GM21717 (cell line): ENCODE results near the gene TTC12.

Experiments used
- ATAC-seq: cut with Tn5 transposase; IDR thresholded peaks from one replicate; pipeline ENCODE4 v1.9.1; 2021; ENCODE audit warnings: mild to moderate bottlenecking, moderate library complexity; ENCODE audit not compliant: unreplicated experiment

TTC12 gene

GRCh38 chr11:113324250-113324649, 9.9 kb downstream of the TTC12 start:
- ATAC-seq, result no peak

- no peak for ATAC-seq
Observed at GRCh38 chr11:113329725-113330124, 15.3 kb downstream of the TTC12 start.

- no peak for ATAC-seq
Observed at GRCh38 chr11:113331441-113331840, 17.1 kb downstream of the TTC12 start.

GRCh38 chr11:113332023-113332422, 17.6 kb downstream of the TTC12 start:
- no peak for ATAC-seq

- no peak for ATAC-seq
Observed at GRCh38 chr11:113332638-113333329, 18.4 kb downstream of the TTC12 start.

GRCh38 chr11:113334183-113334582, 19.8 kb downstream of the TTC12 start:
- ATAC-seq, result peak; percentile 70

GRCh38 chr11:113338730-113339129, 24.3 kb downstream of the TTC12 start:
- ATAC-seq, result no peak

- no peak for ATAC-seq
Observed at GRCh38 chr11:113339929-113340589, 25.7 kb downstream of the TTC12 start.

- no peak for ATAC-seq
Observed at GRCh38 chr11:113341388-113342165, 27.2 kb downstream of the TTC12 start.

GRCh38 chr11:113345978-113346377, 31.6 kb downstream of the TTC12 start:
- ATAC-seq, result no peak

- ATAC-seq, result no peak
Observed at GRCh38 chr11:113349528-113349927, 35.1 kb downstream of the TTC12 start.

- no peak for ATAC-seq
Observed at GRCh38 chr11:113350336-113351067, 36.1 kb downstream of the TTC12 start.

- no peak for ATAC-seq
Observed at GRCh38 chr11:113351068-113351450, 36.7 kb downstream of the TTC12 start.

- no peak for ATAC-seq
Observed at GRCh38 chr11:113351480-113351879, 37.1 kb downstream of the TTC12 start.

- ATAC-seq, result no peak
Observed at GRCh38 chr11:113356203-113356602, 41.8 kb downstream of the TTC12 start.

GRCh38 chr11:113363406-113363805, 49.0 kb downstream of the TTC12 start:
- ATAC-seq, result no peak

- ATAC-seq, result no peak
Observed at GRCh38 chr11:113363996-113364641, 49.7 kb downstream of the TTC12 start.

- ATAC-seq, result no peak
Observed at GRCh38 chr11:113365895-113366294, 51.5 kb downstream of the TTC12 start.

- no peak for ATAC-seq
Observed at GRCh38 chr11:113369411-113369810, 55.0 kb downstream of the TTC12 start.

- ATAC-seq, result no peak
Observed at GRCh38 chr11:113370634-113371033, 56.3 kb downstream of the TTC12 start.

GRCh38 chr11:113372309-113372708, 57.9 kb downstream of the TTC12 start:
- no peak for ATAC-seq
